ENCODE measurements around the gene LRRC8A.

- TF ChIP-seq CHD1 (IDR thresholded peaks at IDR 0.05; ENCODE audit: low read depth, low read length), result no peak
- TF ChIP-seq CTCF (IDR thresholded peaks at IDR 0.05; ENCODE audit: control extremely low read depth in 1 of 3, insufficient read depth in 1 of 3, low read depth in 1 of 3, low read length in 3 of 3), result no peak
- no peak for TF ChIP-seq SP1 (IDR thresholded peaks at IDR 0.05; ENCODE audit: low read depth, low read length)
- TF ChIP-seq RXRA (IDR thresholded peaks at IDR 0.05; ENCODE audit: insufficient read depth, low read depth, low read length), result no peak
- no peak for TF ChIP-seq POLR2A (IDR thresholded peaks at IDR 0.05; ENCODE audit: control extremely low read depth in 1 of 2, low read depth in 2 of 2, low read length in 2 of 2)
Observed at GRCh38 chr9:128913048-128913900, 31.3 kb downstream of the LRRC8A start.
